ENCODE data around the gene NSUN5. TPM values are rescaled to one million over a fixed set of nuclear protein-coding genes. Genes with fewer than 3 reads are reported as not detected.

Gene NSUN5
- total RNA-seq, 1 donor from 2014 or later = 13.0 TPM

DNA sequence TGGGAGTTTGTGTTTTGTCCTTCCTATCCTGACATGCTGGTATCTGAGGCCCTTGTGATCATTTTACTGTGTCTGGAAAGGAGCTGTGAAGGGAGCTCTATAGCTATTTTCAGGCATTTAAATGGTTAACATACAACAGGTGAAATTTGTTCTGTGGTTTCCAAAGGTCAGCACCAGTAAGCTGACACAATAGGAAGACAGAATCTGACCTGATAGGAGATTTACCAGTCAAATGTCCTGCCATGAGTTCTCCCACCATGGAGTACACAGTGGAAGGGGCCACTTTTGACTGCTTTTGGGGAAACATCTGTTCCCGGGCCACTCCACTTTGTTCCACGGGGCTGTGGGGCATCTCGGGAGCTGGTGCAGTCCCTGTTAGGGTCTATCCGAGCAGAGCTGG lies 36.9 kb upstream of the NSUN5 start:
- no peak overlapping the region for H3K27ac ChIP-seq (ENCODE audit: low read depth, low read length)
- H3K4me1 ChIP-seq (ENCODE audit: control insufficient read depth in 3 of 3, insufficient read depth in 3 of 3, low read length in 3 of 3) = peaks cover 6 to 10% (median 9%) of the 10 kb centered on the region in 3 donors
- H3K9me3 ChIP-seq (ENCODE audit: control insufficient read depth in 3 of 3, low read length in 3 of 3) = no peaks in the 10 kb centered on the region
- H3K36me3 ChIP-seq (ENCODE audit: control insufficient read depth in 3 of 3, insufficient read depth in 3 of 3, low read length in 3 of 3) = no peaks in the 10 kb centered on the region
- no peaks in the 10 kb centered on the region for H3K27me3 ChIP-seq (ENCODE audit: control insufficient read depth in 3 of 3, insufficient read depth in 3 of 3, low read length in 3 of 3)
- H3K9ac ChIP-seq (ENCODE audit: low read depth in 1 of 3, low read length in 3 of 3) = no peak overlapping the region
- no peak overlapping the region for H3K4me3 ChIP-seq (ENCODE audit: low read length in 3 of 3)

DNA sequence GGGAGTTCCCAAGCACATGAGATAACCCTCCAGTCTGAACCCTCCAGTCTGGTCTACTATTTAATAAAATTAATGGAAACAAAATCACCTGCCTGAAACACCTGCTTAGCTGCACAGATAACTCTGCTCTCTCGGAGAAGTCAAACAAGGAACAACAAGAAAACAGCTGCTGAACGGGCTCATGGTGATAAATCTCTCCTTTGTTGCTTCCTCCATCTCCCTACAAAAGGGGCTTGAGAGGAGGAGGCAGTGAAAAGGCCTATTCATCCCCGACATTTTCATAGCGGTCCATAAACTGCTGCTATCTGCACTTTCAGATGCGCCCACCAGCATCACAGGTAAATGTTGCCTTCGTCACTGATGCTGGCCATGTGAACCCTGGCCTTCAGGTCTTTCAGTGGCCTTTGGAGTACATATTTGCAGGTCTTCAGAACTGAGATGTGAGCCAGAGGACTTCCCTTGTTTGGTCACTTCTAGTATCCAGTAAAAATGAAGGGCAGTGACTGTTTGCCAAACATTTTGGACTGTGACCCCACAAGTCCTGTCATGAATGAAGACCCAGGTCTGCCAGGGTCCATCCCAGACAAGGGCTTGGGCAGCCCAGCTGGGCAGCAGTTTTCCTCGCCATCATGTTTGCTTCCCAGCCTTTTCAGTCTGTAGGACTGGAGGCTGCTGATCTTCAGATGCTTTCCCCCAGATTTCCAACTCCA lies 35.2 kb upstream of the NSUN5 start:
- Histone ChIP-seq H3K4me1 (ENCODE audit: control insufficient read depth in 3 of 3, insufficient read depth in 3 of 3, low read length in 3 of 3) (peaks cover 3 to 4% (median 4%) of the 10 kb centered on the region in 3 donors), H3K4me3 (ENCODE audit: low read length in 3 of 3) (no peak overlapping the region), H3K36me3 (ENCODE audit: control insufficient read depth in 3 of 3, insufficient read depth in 3 of 3, low read length in 3 of 3) (no peaks in the 10 kb centered on the region), H3K27ac (ENCODE audit: low read depth, low read length) (no peak overlapping the region), H3K9ac (ENCODE audit: low read depth in 1 of 3, low read length in 3 of 3) (no peak overlapping the region), H3K9me3 (ENCODE audit: control insufficient read depth in 3 of 3, low read length in 3 of 3) (no peaks in the 10 kb centered on the region), H3K27me3 (ENCODE audit: control insufficient read depth in 3 of 3, insufficient read depth in 3 of 3, low read length in 3 of 3) (no peaks in the 10 kb centered on the region)

DNA sequence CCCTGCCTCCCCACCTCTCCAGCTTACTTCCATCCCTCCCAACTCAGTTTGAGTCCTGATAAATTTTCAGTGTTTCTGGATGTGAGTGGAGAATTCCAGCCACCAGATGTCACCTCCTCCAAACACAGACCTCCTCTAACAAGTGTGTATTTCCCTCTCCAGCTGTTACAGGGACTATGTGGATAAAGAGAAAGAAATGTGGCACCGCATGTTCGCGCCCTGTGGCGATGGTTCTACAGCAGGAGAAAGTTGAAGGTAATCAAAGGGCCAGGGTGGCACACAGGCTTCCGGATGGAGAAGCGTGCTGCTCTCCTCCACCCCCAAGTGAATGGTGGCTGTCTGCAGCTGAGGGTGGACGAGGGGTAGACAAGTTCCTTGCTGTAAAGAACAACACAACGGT lies 34.0 kb upstream of the NSUN5 start:
- Histone ChIP-seq H3K4me1 (ENCODE audit: control insufficient read depth in 3 of 3, insufficient read depth in 3 of 3, low read length in 3 of 3) (peaks cover 3 to 4% (median 4%) of the 10 kb centered on the region in 3 donors), H3K9me3 (ENCODE audit: control insufficient read depth in 3 of 3, low read length in 3 of 3) (no peaks in the 10 kb centered on the region), H3K9ac (ENCODE audit: low read depth in 1 of 3, low read length in 3 of 3) (peak overlapping the region in 1 of 3 donors; percentile 69), H3K27me3 (ENCODE audit: control insufficient read depth in 3 of 3, insufficient read depth in 3 of 3, low read length in 3 of 3) (no peaks in the 10 kb centered on the region), H3K27ac (ENCODE audit: low read depth, low read length) (no peak overlapping the region), H3K4me3 (ENCODE audit: low read length in 3 of 3) (peak overlapping the region; percentile 27 to 54 (median 35)), H3K36me3 (ENCODE audit: control insufficient read depth in 3 of 3, insufficient read depth in 3 of 3, low read length in 3 of 3) (no peaks in the 10 kb centered on the region)

GRCh38 chr7:73341877-73342276 lies 33.3 kb upstream of the NSUN5 start:
- H3K9me3 ChIP-seq (ENCODE audit: control insufficient read depth in 3 of 3, low read length in 3 of 3) = no peaks in the 10 kb centered on the region
- H3K4me3 ChIP-seq (ENCODE audit: low read length in 3 of 3) = no peak overlapping the region
- H3K4me1 ChIP-seq (ENCODE audit: control insufficient read depth in 3 of 3, insufficient read depth in 3 of 3, low read length in 3 of 3) = peaks cover 3 to 4% (median 4%) of the 10 kb centered on the region in 3 donors
- no peak overlapping the region for H3K9ac ChIP-seq (ENCODE audit: low read depth in 1 of 3, low read length in 3 of 3)
- no peaks in the 10 kb centered on the region for H3K27me3 ChIP-seq (ENCODE audit: control insufficient read depth in 3 of 3, insufficient read depth in 3 of 3, low read length in 3 of 3)
- H3K36me3 ChIP-seq (ENCODE audit: control insufficient read depth in 3 of 3, insufficient read depth in 3 of 3, low read length in 3 of 3) = no peaks in the 10 kb centered on the region
- no peak overlapping the region for H3K27ac ChIP-seq (ENCODE audit: low read depth, low read length)

DNA sequence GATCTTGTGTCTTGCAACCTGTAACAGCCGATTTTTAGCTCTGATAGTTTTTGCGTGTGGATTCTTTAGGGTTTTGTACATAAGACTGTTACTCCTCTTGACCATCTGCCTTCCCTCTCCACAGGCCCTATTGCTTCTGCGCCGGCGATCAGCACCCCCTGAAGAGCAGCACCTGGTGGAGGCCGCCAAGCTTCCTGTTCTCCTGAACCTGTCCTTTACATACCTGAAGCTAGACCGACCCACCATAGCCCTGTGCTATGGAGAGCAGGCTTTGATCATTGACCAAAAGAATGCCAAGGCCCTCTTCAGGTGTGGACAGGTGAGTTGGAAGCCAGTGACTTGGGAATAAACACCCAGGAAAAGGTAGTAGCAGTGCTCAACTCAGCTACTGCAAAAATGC lies 31.9 kb upstream of the NSUN5 start:
- Histone ChIP-seq H3K4me1 (ENCODE audit: control insufficient read depth in 3 of 3, insufficient read depth in 3 of 3, low read length in 3 of 3) (peaks cover 3 to 4% (median 4%) of the 10 kb centered on the region in 3 donors), H3K9ac (ENCODE audit: low read depth in 1 of 3, low read length in 3 of 3) (no peak overlapping the region), H3K36me3 (ENCODE audit: control insufficient read depth in 3 of 3, insufficient read depth in 3 of 3, low read length in 3 of 3) (no peaks in the 10 kb centered on the region), H3K4me3 (ENCODE audit: low read length in 3 of 3) (no peak overlapping the region), H3K27me3 (ENCODE audit: control insufficient read depth in 3 of 3, insufficient read depth in 3 of 3, low read length in 3 of 3) (no peaks in the 10 kb centered on the region), H3K27ac (ENCODE audit: low read depth, low read length) (no peak overlapping the region), H3K9me3 (ENCODE audit: control insufficient read depth in 3 of 3, low read length in 3 of 3) (no peaks in the 10 kb centered on the region)

DNA sequence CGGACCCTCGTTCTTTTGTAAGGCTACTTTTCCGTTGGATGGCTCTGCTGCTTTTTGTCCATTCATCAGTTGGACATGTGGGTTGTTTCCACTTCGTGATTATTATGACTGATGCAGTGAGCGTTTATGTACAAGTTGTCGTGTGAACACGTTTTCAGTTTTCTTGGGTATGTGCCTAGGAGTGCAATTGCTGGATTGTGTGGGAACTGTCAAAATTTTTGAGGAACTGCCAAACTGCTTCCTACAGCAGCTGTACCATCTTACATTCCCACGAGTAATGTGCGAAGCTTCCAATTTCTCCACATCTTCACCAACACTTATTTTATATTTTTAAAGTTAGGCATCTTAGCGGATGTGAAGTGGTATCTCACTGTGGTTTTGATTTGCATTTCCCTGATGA lies 29.7 kb upstream of the NSUN5 start:
- H3K27me3 ChIP-seq (ENCODE audit: control insufficient read depth in 3 of 3, insufficient read depth in 3 of 3, low read length in 3 of 3) = no peaks in the 10 kb centered on the region
- H3K4me1 ChIP-seq (ENCODE audit: control insufficient read depth in 3 of 3, insufficient read depth in 3 of 3, low read length in 3 of 3) = peaks cover 3 to 4% (median 4%) of the 10 kb centered on the region in 3 donors
- H3K4me3 ChIP-seq (ENCODE audit: low read length in 3 of 3) = no peak overlapping the region

GRCh38 chr7:73332447-73332846 lies 23.8 kb upstream of the NSUN5 start:
- H3K27ac ChIP-seq (ENCODE audit: low read depth, low read length) = no peak overlapping the region
- H3K4me3 ChIP-seq (ENCODE audit: low read length in 3 of 3) = no peak overlapping the region
- no peak overlapping the region for H3K9ac ChIP-seq (ENCODE audit: low read depth in 1 of 3, low read length in 3 of 3)
- H3K9me3 ChIP-seq (ENCODE audit: control insufficient read depth in 3 of 3, low read length in 3 of 3) = no peaks in the 10 kb centered on the region
- H3K27me3 ChIP-seq (ENCODE audit: control insufficient read depth in 3 of 3, insufficient read depth in 3 of 3, low read length in 3 of 3) = peaks cover 0 to 7% (median 0%) of the 10 kb centered on the region in 3 donors
- H3K36me3 ChIP-seq (ENCODE audit: control insufficient read depth in 3 of 3, insufficient read depth in 3 of 3, low read length in 3 of 3) = no peaks in the 10 kb centered on the region
- H3K4me1 ChIP-seq (ENCODE audit: control insufficient read depth in 3 of 3, insufficient read depth in 3 of 3, low read length in 3 of 3) = no peaks in the 10 kb centered on the region

More for the DNA sequence above, 29.7 kb upstream of the NSUN5 start:
- Histone ChIP-seq H3K36me3 (ENCODE audit: control insufficient read depth in 3 of 3, insufficient read depth in 3 of 3, low read length in 3 of 3) (no peaks in the 10 kb centered on the region), H3K9me3 (ENCODE audit: control insufficient read depth in 3 of 3, low read length in 3 of 3) (no peaks in the 10 kb centered on the region), H3K9ac (ENCODE audit: low read depth in 1 of 3, low read length in 3 of 3) (no peak overlapping the region), H3K27ac (ENCODE audit: low read depth, low read length) (no peak overlapping the region)

DNA sequence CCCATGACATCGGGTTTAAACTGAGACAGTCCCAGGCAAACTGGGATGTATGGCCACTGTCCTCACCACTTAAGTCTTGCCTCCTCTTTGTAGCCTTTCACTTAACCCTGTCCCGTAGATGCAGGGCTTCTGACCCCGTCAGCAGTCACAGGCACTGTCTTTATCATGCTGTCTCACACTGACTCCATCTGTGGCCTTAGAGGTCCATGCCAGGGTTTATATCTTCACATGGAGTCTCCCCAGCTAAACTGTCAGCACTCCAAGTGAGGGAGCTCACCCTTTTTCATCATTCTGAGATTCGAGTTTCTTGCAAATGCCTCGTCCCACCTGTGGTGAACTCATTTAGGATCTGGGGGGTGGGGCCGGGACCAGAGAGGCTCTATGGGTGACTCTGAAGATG lies 22.1 kb upstream of the NSUN5 start:
- Histone ChIP-seq H3K36me3 (ENCODE audit: control insufficient read depth in 3 of 3, insufficient read depth in 3 of 3, low read length in 3 of 3) (no peaks in the 10 kb centered on the region), H3K9me3 (ENCODE audit: control insufficient read depth in 3 of 3, low read length in 3 of 3) (no peaks in the 10 kb centered on the region), H3K4me3 (ENCODE audit: low read length in 3 of 3) (no peak overlapping the region), H3K27me3 (ENCODE audit: control insufficient read depth in 3 of 3, insufficient read depth in 3 of 3, low read length in 3 of 3) (peaks cover 0 to 7% (median 0%) of the 10 kb centered on the region in 3 donors), H3K4me1 (ENCODE audit: control insufficient read depth in 3 of 3, insufficient read depth in 3 of 3, low read length in 3 of 3) (no peaks in the 10 kb centered on the region), H3K27ac (ENCODE audit: low read depth, low read length) (no peak overlapping the region), H3K9ac (ENCODE audit: low read depth in 1 of 3, low read length in 3 of 3) (no peak overlapping the region)

DNA sequence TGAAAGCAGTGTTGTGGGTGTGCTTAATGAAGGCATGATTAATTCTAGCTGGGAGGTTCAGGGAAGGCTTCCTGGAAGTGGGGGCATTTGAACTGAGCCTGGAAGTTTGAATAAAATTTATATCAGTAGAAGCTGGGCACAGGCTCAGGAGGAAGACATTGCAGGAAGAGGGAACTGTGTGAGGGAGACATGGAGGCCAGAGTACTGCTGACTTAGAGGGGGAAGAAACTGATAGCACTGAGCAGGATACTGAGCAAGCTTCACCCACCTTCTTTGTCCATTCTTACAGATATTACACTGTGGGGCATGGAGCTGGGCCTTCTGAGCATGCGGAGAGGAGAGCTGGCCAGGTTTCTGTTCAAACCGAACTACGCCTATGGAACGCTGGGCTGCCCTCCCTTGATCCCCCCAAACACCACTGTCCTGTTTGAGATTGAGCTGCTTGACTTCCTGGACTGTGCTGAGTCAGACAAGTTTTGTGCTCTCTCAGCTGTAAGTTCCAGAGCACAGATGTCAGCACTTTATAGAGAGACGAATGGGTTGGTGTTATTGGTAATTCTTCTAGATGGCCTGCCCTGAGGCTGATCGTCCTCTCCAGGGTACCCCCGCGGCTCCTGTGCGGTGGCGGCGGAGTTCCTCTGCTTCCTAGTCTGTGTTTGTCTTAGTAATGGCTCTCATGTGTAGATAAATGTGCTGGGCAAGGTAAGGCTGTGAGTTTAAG lies 21.4 kb upstream of the NSUN5 start:
- Histone ChIP-seq H3K4me3 (ENCODE audit: low read length in 3 of 3) (no peak overlapping the region), H3K27ac (ENCODE audit: low read depth, low read length) (no peak overlapping the region), H3K27me3 (ENCODE audit: control insufficient read depth in 3 of 3, insufficient read depth in 3 of 3, low read length in 3 of 3) (peaks cover 0 to 7% (median 0%) of the 10 kb centered on the region in 3 donors)

DNA sequence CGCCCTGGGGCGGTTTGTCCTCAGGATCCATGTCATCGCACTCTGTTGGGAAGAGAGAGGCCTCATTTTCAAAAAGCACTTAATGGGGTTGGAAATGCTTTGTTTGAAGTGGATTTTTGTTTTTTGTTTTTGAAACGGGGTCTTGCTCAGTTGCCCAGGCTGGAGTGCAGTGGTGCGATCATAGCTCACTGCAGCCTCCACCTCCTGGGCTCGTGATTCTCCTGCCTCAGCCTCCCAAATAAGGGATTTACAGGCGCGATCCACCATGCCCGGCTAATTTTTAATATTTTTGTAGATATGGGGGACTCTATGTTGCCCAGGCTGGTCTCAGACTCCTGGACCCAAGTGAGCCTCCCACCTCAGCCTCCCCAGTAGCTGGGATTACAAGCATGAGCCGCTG lies 20.1 kb upstream of the NSUN5 start:
- no peaks in the 10 kb centered on the region for H3K36me3 ChIP-seq (ENCODE audit: control insufficient read depth in 3 of 3, insufficient read depth in 3 of 3, low read length in 3 of 3)
- peaks cover 0 to 7% (median 0%) of the 10 kb centered on the region in 3 donors for H3K27me3 ChIP-seq (ENCODE audit: control insufficient read depth in 3 of 3, insufficient read depth in 3 of 3, low read length in 3 of 3)
- no peaks in the 10 kb centered on the region for H3K9me3 ChIP-seq (ENCODE audit: control insufficient read depth in 3 of 3, low read length in 3 of 3)
- H3K4me1 ChIP-seq (ENCODE audit: control insufficient read depth in 3 of 3, insufficient read depth in 3 of 3, low read length in 3 of 3) = peaks cover 2 to 8% (median 3%) of the 10 kb centered on the region in 3 donors
- no peak overlapping the region for H3K9ac ChIP-seq (ENCODE audit: low read depth in 1 of 3, low read length in 3 of 3)
- no peak overlapping the region for H3K27ac ChIP-seq (ENCODE audit: low read depth, low read length)
- no peak overlapping the region for H3K4me3 ChIP-seq (ENCODE audit: low read length in 3 of 3)

More for the DNA sequence above, 21.4 kb upstream of the NSUN5 start:
- Histone ChIP-seq H3K4me1 (ENCODE audit: control insufficient read depth in 3 of 3, insufficient read depth in 3 of 3, low read length in 3 of 3) (no peaks in the 10 kb centered on the region), H3K9ac (ENCODE audit: low read depth in 1 of 3, low read length in 3 of 3) (no peak overlapping the region), H3K36me3 (ENCODE audit: control insufficient read depth in 3 of 3, insufficient read depth in 3 of 3, low read length in 3 of 3) (no peaks in the 10 kb centered on the region), H3K9me3 (ENCODE audit: control insufficient read depth in 3 of 3, low read length in 3 of 3) (no peaks in the 10 kb centered on the region)

Measured in skeletal muscle tissue (tissue), 4 donors.